ENCODE measurements around the gene MLLT1. TPM values are rescaled to one million over a fixed set of nuclear protein-coding genes. Genes with fewer than 3 reads are reported as not detected.

Gene MLLT1
- total RNA-seq, 1 experiment from 2014 or later = 55.0 TPM

- TF ChIP-seq REST (IDR thresholded peaks at IDR 0.05; ENCODE audit: low read depth) = no peak
- no peak for TF ChIP-seq POLR2A (IDR thresholded peaks at IDR 0.05; ENCODE audit: borderline replicate concordance, extremely low read depth, insufficient read depth, insufficient read length)
- TF ChIP-seq SIN3A (IDR thresholded peaks at IDR 0.05; ENCODE audit: low read depth) = no peak
Measured at GRCh38 chr19:6214881-6215541, 64.8 kb downstream of the MLLT1 start (continued).

GRCh38 chr19:6213696-6214641 lies 65.8 kb downstream of the MLLT1 start:
- ChIA-PET POLR2A (no interaction called here), RAD21 (ENCODE audit: low non-redundant PET in 1 of 2, low total read pairs in 2 of 2, uncharacterized antibody in 2 of 2, unreplicated experiment in 2 of 2) (no interaction called here), CTCF (no interaction called here)
- no peak for DNase-seq (ENCODE audit: low read depth, low spot score)
- H3K4me3 ChIP-seq (replicated peaks in 1 of 2; ENCODE audit: low read depth in 1 of 2, low read length in 2 of 2) = no peak overlapping the region
- H3K27me3 ChIP-seq (ENCODE audit: insufficient read depth, low read length) = no peaks in the 10 kb centered on the region
- intact Hi-C loops (cut with micrococcal nuclease) = no loop called here
- no peak overlapping the region for H3K4me2 ChIP-seq (ENCODE audit: low read length)
- no peaks in the 10 kb centered on the region for H3K9me3 ChIP-seq (ENCODE audit: control insufficient read depth in 1 of 2, insufficient read depth in 1 of 2, low read depth in 1 of 2, low read length in 2 of 2)
- no peaks in the 10 kb centered on the region for H3K9me2 ChIP-seq (ENCODE audit: insufficient read depth)
- no peak for ATAC-seq
- no peak overlapping the region for H2AFZ ChIP-seq (ENCODE audit: low read depth, low read length, poor library complexity, severe bottlenecking)
- H3K36me3 ChIP-seq (ENCODE audit: control insufficient read depth in 1 of 2, insufficient read depth in 2 of 2, low read length in 2 of 2) = peaks cover 0 to 2% of the 10 kb centered on the region in 2 experiments; a peak in 1 of 4 replicates
- H3K4me1 ChIP-seq (ENCODE audit: control insufficient read depth in 1 of 2, insufficient read depth in 2 of 2, low read length in 2 of 2) = peaks cover 0 to 7% of the 10 kb centered on the region in 2 experiments; a peak in 1 of 4 replicates
- TF ChIP-seq ZNF274 (IDR thresholded peaks at IDR 0.05; ENCODE audit: low read depth, low read length) (no peak), SP1 (IDR thresholded peaks at IDR 0.05; ENCODE audit: low read depth) (no peak), TCF7L2 (IDR thresholded peaks at IDR 0.05; ENCODE audit: borderline replicate concordance, extremely low read depth, insufficient read depth, insufficient read length) (no peak), SRF (IDR thresholded peaks at IDR 0.05; ENCODE audit: low read depth) (no peak)
- H3K27ac ChIP-seq (ENCODE audit: low read depth, low read length) = no peak overlapping the region
- BruUV-seq (replicated peaks) = no TSS peak
- H4K20me1 ChIP-seq (ENCODE audit: insufficient read depth) = no peaks in the 10 kb centered on the region
- no peak overlapping the region for H3K9ac ChIP-seq (ENCODE audit: low read length)
- H3K79me2 ChIP-seq (ENCODE audit: insufficient read depth, low read length) = no peaks in the 10 kb centered on the region
